Endothelial cell (in vitro differentiated cells): ENCODE results near the gene C5orf58. TPM values are rescaled to one million over a fixed set of nuclear protein-coding genes. Genes with fewer than 3 reads are reported as not detected.

Source experiments
- DNase-seq: peaks from one replicate; pipeline ENCODE4 v3.0.0; 2021; ENCODE audit warnings: low spot score
- H3K27ac Mint-ChIP-seq: one replicate; pipeline ENCODE4 v1.8.0; 2021; ENCODE audit warnings: mixed read lengths, inconsistent platforms; ENCODE audit not compliant: unreplicated experiment
- H3K27me3 Mint-ChIP-seq: one replicate; pipeline ENCODE4 v1.8.0; 2021; ENCODE audit warnings: mild to moderate bottlenecking, moderate library complexity, mixed read lengths, inconsistent platforms; ENCODE audit not compliant: unreplicated experiment
- H3K36me3 Mint-ChIP-seq: one replicate; pipeline ENCODE4 v1.8.0; 2021; ENCODE audit warnings: mild to moderate bottlenecking, low read depth, mixed read lengths, inconsistent platforms; ENCODE audit not compliant: unreplicated experiment
- H3K4me1 Mint-ChIP-seq: one replicate; pipeline ENCODE4 v1.8.0; 2021; ENCODE audit warnings: mild to moderate bottlenecking, mixed read lengths, inconsistent platforms; ENCODE audit not compliant: unreplicated experiment
- H3K4me3 Mint-ChIP-seq: one replicate; pipeline ENCODE4 v1.8.0; 2021; ENCODE audit warnings: mild to moderate bottlenecking, mixed read lengths, inconsistent platforms; ENCODE audit not compliant: unreplicated experiment
- H3K9me3 Mint-ChIP-seq: one replicate; pipeline ENCODE4 v1.8.0; 2021; ENCODE audit warnings: mixed read lengths, inconsistent platforms; ENCODE audit not compliant: unreplicated experiment
- total RNA-seq: library from RNA; stranded (reverse); fragmentation: NEBNext Ultra II Directional; extraction: Animal tissue kit (Norgen Biotek cat#: 25700); gene quantifications from one replicate; pipeline ENCODE4 v1.2.1, GENCODE V29; 2021; ENCODE audit not compliant: unreplicated experiment
- TF ChIP-seq, protein P1 (sequence below): fragments of 200-600 bp; sonication (generic); IDR thresholded peaks from one replicate; pipeline ENCODE4 v1.5.0; 2021; ENCODE audit warnings: antibody characterized with exemption; ENCODE audit not compliant: unreplicated experiment

The C5orf58 gene
- total RNA-seq, 1 donor from 2014 or later: 0.28 TPM

DNA sequence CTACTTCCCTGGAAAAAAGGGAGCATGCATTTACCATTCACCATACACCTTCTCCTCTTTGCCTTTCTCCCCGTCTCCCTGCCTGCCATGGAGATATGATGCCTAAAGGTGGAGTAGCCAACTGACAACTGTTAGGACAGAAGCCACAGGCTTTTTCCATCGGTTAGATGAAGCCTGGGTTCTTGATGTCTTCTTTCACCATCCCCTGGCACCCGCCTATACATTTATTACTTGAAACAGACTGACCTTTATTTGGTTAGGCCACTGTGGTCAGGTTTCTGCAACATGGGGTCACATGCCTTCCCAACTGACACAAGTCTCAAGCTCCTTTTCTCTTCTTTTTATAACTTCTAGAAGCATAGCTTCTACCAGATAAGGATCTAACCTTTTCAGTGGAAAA lies 57.7 kb downstream of the C5orf58 start:
- Mint-ChIP-seq H3K4me1 (no peaks in the 10 kb centered on the region), H3K4me3 (no peak overlapping the region), H3K36me3 (peaks cover 67% of the 10 kb centered on the region), H3K9me3 (peaks cover 12% of the 10 kb centered on the region), H3K27me3 (peaks cover 4% of the 10 kb centered on the region), H3K27ac (no peak overlapping the region)
- DNase-seq: no peak
- TF ChIP-seq, protein P1, sequence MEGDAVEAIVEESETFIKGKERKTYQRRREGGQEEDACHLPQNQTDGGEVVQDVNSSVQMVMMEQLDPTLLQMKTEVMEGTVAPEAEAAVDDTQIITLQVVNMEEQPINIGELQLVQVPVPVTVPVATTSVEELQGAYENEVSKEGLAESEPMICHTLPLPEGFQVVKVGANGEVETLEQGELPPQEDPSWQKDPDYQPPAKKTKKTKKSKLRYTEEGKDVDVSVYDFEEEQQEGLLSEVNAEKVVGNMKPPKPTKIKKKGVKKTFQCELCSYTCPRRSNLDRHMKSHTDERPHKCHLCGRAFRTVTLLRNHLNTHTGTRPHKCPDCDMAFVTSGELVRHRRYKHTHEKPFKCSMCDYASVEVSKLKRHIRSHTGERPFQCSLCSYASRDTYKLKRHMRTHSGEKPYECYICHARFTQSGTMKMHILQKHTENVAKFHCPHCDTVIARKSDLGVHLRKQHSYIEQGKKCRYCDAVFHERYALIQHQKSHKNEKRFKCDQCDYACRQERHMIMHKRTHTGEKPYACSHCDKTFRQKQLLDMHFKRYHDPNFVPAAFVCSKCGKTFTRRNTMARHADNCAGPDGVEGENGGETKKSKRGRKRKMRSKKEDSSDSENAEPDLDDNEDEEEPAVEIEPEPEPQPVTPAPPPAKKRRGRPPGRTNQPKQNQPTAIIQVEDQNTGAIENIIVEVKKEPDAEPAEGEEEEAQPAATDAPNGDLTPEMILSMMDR: no peak

DNA sequence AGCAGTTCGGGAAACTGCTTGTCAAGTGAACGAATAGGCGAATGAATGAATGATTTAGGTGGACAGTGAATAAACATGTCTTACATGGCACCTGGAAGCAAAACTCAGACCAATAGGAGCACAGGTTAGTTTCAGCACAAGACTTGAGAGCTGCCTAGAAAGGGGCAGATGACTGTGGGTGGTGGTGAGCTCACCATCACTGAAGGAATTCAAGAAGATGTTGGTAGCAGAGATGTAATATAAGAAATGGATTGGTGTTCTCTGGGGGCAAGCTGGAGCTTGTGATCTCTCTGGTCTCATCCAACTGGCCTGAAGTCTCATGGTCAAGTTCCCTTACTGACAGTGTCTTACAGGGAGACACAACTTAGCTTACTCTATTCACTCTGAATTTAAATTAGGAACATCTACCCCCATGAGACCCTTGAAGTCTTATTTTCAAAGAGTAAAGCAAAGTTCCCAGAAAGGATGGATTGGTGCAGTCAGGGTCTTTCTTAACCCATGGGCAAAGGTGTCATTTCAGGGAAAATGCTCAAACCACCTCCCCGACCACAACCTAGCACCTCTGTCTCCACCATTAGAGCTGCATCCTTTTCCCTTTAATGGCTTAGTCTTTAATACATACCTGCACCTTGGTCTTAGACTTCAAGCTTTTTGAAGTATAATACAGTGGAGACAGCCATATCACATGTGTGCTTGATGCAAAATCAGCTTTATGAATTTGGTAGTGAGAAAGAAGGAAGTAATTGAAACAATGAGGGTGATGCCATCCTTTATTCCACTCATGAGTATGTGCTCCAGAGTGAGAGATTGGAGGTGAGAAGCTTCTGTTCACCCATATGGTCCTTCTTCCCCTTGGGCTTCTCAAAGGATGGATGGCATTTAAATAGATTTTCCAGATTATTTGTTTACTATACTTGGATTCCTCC lies 59.7 kb downstream of the C5orf58 start:
- Mint-ChIP-seq H3K27ac (no peak overlapping the region), H3K9me3 (peaks cover 12% of the 10 kb centered on the region), H3K27me3 (peaks cover 11% of the 10 kb centered on the region), H3K4me3 (no peak overlapping the region), H3K4me1 (peaks cover 16% of the 10 kb centered on the region), H3K36me3 (peaks cover 54% of the 10 kb centered on the region)
- TF ChIP-seq, protein P1: no peak
- DNase-seq: no peak

DNA sequence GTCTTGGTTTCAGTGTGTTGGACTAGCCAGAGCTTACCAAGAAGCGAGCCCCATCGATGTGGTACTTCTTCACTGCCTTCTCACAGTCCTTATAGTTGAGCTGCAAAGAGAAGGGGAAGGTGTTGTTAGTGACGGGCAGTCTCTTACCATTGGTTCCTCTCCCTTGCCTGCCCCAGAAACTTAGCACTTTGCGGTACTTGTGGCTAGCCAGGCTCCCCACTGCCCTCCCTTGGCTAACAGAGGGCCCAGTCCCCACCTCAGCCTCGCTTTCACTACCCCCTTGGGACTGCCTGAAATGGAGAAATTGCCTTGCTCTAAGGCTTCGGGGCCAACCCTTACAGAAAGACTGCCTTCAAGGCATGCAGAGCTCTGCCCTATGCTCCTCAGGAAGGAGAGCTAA lies 60.5 kb downstream of the C5orf58 start:
- Mint-ChIP-seq H3K4me3 (no peak overlapping the region), H3K9me3 (peaks cover 12% of the 10 kb centered on the region), H3K27ac (no peak overlapping the region), H3K36me3 (peaks cover 47% of the 10 kb centered on the region), H3K4me1 (peaks cover 24% of the 10 kb centered on the region), H3K27me3 (peaks cover 11% of the 10 kb centered on the region)
- TF ChIP-seq, protein P1: no peak
- DNase-seq: no peak

DNA sequence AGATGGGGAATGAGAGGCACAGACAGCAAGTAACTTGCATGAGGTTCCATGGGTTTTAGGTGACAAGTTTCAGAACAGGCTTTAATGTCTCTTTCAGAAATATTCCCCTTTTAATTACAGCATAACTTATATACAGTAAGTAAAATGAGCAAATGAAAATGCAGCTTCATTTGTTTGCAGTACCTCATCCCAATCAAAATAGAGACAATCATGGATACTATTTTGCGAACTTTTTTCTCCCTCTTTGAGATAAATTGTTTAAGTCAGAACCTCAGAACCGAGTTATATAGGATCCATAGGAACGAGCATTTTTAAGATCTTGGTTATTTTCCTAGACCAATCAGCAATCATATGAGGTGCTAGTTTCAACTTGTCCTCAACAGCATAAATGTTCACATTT lies 61.3 kb downstream of the C5orf58 start:
- TF ChIP-seq, protein P1: no peak
- no peak overlapping the region for H3K4me3 Mint-ChIP-seq
- H3K27ac Mint-ChIP-seq: no peak overlapping the region
- DNase-seq: no peak
- H3K4me1 Mint-ChIP-seq: peaks cover 27% of the 10 kb centered on the region
- peaks cover 10% of the 10 kb centered on the region for H3K9me3 Mint-ChIP-seq
- peaks cover 11% of the 10 kb centered on the region for H3K27me3 Mint-ChIP-seq
- peaks cover 39% of the 10 kb centered on the region for H3K36me3 Mint-ChIP-seq

DNA sequence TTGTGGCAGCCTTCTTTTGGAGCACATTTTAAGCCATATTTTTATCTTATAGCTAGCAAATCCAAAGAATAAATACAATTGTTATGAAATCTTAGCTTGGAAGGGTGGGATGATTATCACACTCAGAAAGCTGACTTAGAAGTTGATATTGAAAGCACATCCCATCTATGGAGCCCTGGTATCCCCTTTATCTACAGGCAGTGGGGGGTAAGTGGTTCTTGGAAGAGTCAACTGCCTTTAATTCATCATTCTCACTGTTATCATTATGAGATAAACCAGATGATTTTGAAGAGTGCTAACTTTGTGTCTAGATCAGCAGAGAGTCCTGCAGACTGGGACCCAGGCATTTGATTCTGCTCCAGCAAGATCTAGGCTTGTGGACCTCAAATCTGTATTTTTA lies 61.8 kb downstream of the C5orf58 start:
- H3K27me3 Mint-ChIP-seq: peaks cover 11% of the 10 kb centered on the region
- no peak for DNase-seq
- peaks cover 34% of the 10 kb centered on the region for H3K36me3 Mint-ChIP-seq
- H3K4me1 Mint-ChIP-seq: peaks cover 27% of the 10 kb centered on the region
- TF ChIP-seq, protein P1: no peak
- H3K27ac Mint-ChIP-seq: no peak overlapping the region
- peaks cover 5% of the 10 kb centered on the region for H3K9me3 Mint-ChIP-seq
- no peak overlapping the region for H3K4me3 Mint-ChIP-seq
